Measurements from ENCODE around the gene FAM133A.

FAM133A gene

GRCh38 chrX:93673869-93674271 lies at the start of gene FAM133A:
TSS of gene FAM133A (plus strand) at chrX:93674206. CDS start at chrX:93709420, 35,214 bp downstream.
- Histone ChIP-seq H3K27me3 (ENCODE audit: low read depth, low read length) (no peaks in the 10 kb centered on the region), H3K4me3 (ENCODE audit: low read depth in 1 of 2, low read length in 2 of 2) (peak within 1 kb of the TSS; percentile 47 to 72)

GRCh38 chrX:93637591-93637990 lies 36.4 kb upstream of the FAM133A start:
- Histone ChIP-seq H3K4me1 (ENCODE audit: control insufficient read depth in 1 of 2, insufficient read depth in 2 of 2, low read length in 2 of 2) (no peaks in the 10 kb centered on the region), H3K9me3 (ENCODE audit: control insufficient read depth in 1 of 2, low read length in 2 of 2) (peaks cover 0 to 2% of the 10 kb centered on the region in 2 donors), H3K27ac (ENCODE audit: low read length) (no peak overlapping the region), H3K36me3 (ENCODE audit: control insufficient read depth in 1 of 2, insufficient read depth in 2 of 2, low read length in 2 of 2) (no peaks in the 10 kb centered on the region), H3K27me3 (ENCODE audit: low read depth, low read length) (no peaks in the 10 kb centered on the region), H3K4me3 (ENCODE audit: low read depth in 1 of 2, low read length in 2 of 2) (no peak overlapping the region)

More at GRCh38 chrX:93673869-93674271, at the start of gene FAM133A:
- no peaks in the 10 kb centered on the region for H3K9me3 ChIP-seq (ENCODE audit: control insufficient read depth in 1 of 2, low read length in 2 of 2)
- no peak within 1 kb of the TSS for H3K27ac ChIP-seq (ENCODE audit: low read length)
- peaks cover 0 to 9% of the 10 kb centered on the region in 2 donors for H3K4me1 ChIP-seq (ENCODE audit: control insufficient read depth in 1 of 2, insufficient read depth in 2 of 2, low read length in 2 of 2)
- H3K36me3 ChIP-seq (ENCODE audit: control insufficient read depth in 1 of 2, insufficient read depth in 2 of 2, low read length in 2 of 2): no peaks in the 10 kb centered on the region

DNA sequence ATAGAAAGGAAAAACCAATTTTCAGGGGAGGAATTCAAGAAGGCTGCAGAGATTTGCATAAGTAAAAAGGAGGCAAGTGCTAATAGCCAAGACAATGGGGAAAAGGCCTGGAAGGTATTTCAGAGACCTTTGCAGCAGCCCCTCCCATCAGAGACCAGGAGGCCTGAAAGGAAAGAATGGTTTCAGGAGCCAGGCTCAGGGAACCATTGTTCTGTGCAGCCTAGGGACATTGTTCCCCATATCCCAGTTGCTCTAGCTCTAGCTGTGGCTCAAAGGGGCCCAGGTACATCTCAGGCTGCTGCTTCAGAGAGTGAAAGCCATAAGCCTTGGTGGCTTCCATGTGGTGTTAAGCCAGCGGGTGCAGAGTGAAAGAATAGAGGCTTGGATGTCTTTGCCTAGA lies 24.6 kb upstream of the FAM133A start:
- no peaks in the 10 kb centered on the region for H3K27me3 ChIP-seq (ENCODE audit: low read depth, low read length)
- H3K4me3 ChIP-seq (ENCODE audit: low read depth in 1 of 2, low read length in 2 of 2): no peak overlapping the region
- H3K9me3 ChIP-seq (ENCODE audit: control insufficient read depth in 1 of 2, low read length in 2 of 2): no peaks in the 10 kb centered on the region
- H3K36me3 ChIP-seq (ENCODE audit: control insufficient read depth in 1 of 2, insufficient read depth in 2 of 2, low read length in 2 of 2): no peaks in the 10 kb centered on the region
- no peaks in the 10 kb centered on the region for H3K4me1 ChIP-seq (ENCODE audit: control insufficient read depth in 1 of 2, insufficient read depth in 2 of 2, low read length in 2 of 2)
- no peak overlapping the region for H3K27ac ChIP-seq (ENCODE audit: low read length)

GRCh38 chrX:93660575-93660974 lies 13.4 kb upstream of the FAM133A start:
- no peaks in the 10 kb centered on the region for H3K4me1 ChIP-seq (ENCODE audit: control insufficient read depth in 1 of 2, insufficient read depth in 2 of 2, low read length in 2 of 2)
- H3K4me3 ChIP-seq (ENCODE audit: low read depth in 1 of 2, low read length in 2 of 2): no peak overlapping the region
- H3K27ac ChIP-seq (ENCODE audit: low read length): no peak overlapping the region
- H3K36me3 ChIP-seq (ENCODE audit: control insufficient read depth in 1 of 2, insufficient read depth in 2 of 2, low read length in 2 of 2): no peaks in the 10 kb centered on the region
- no peaks in the 10 kb centered on the region for H3K27me3 ChIP-seq (ENCODE audit: low read depth, low read length)
- H3K9me3 ChIP-seq (ENCODE audit: control insufficient read depth in 1 of 2, low read length in 2 of 2): no peaks in the 10 kb centered on the region

GRCh38 chrX:93673056-93673868 lies 744 bp upstream of the FAM133A start, which contains the start of gene NAP1L3:
TSS of gene NAP1L3 (minus strand) at chrX:93673578. CDS start at chrX:93673304, 274 bp downstream.
- Histone ChIP-seq H3K9me3 (ENCODE audit: control insufficient read depth in 1 of 2, low read length in 2 of 2) (no peaks in the 10 kb centered on the region), H3K4me1 (ENCODE audit: control insufficient read depth in 1 of 2, insufficient read depth in 2 of 2, low read length in 2 of 2) (peaks cover 0 to 9% of the 10 kb centered on the region in 2 donors), H3K27ac (ENCODE audit: low read length) (no peak within 1 kb of the TSS), H3K27me3 (ENCODE audit: low read depth, low read length) (no peaks in the 10 kb centered on the region), H3K4me3 (ENCODE audit: low read depth in 1 of 2, low read length in 2 of 2) (peak within 1 kb of the TSS; percentile 47 to 72), H3K36me3 (ENCODE audit: control insufficient read depth in 1 of 2, insufficient read depth in 2 of 2, low read length in 2 of 2) (no peaks in the 10 kb centered on the region)

DNA sequence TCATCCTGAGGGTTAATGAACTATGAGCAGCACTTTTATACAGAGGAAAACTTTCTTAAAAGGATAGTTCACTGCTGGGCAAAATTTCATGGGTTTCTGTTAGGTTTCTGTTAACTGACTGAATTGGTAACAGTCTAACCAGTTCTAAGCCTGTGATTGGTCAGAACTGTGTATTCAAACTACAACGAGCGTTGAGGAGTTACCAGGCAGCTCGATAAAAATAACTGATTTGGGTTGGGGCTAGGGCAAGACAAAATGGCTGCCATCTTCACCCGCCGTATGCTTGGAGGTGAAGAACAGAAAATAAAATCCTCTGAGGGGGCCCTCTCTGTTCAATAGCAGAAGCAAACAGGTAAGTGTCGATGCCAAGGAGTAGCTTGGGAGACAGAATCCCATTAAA lies 22.0 kb downstream of the FAM133A start:
- no peak overlapping the region for H3K27ac ChIP-seq (ENCODE audit: low read length)
- no peaks in the 10 kb centered on the region for H3K36me3 ChIP-seq (ENCODE audit: control insufficient read depth in 1 of 2, insufficient read depth in 2 of 2, low read length in 2 of 2)
- no peaks in the 10 kb centered on the region for H3K4me1 ChIP-seq (ENCODE audit: control insufficient read depth in 1 of 2, insufficient read depth in 2 of 2, low read length in 2 of 2)
- no peaks in the 10 kb centered on the region for H3K27me3 ChIP-seq (ENCODE audit: low read depth, low read length)
- no peaks in the 10 kb centered on the region for H3K9me3 ChIP-seq (ENCODE audit: control insufficient read depth in 1 of 2, low read length in 2 of 2)
- H3K4me3 ChIP-seq (ENCODE audit: low read depth in 1 of 2, low read length in 2 of 2): no peak overlapping the region

DNA sequence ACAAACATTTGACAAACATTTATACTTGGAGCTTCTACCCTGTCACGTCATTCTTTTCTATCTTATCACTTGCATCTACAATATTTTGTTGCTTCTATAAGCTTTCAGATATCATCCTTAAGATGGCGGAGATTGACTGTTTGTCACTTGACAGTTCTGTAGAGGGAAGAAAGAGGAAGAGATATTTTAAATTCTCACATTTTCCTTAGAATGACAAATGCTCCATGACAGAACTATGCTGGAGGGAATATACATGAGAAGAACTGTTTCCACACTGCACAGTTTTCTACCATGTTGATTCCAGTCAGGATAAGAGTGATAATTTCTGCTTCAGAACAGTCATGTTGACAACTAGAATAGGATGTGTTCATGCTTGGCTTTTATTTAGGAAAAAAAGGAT lies 29.7 kb downstream of the FAM133A start:
- H3K4me3 ChIP-seq (ENCODE audit: low read depth in 1 of 2, low read length in 2 of 2): no peak overlapping the region
- H3K27me3 ChIP-seq (ENCODE audit: low read depth, low read length): no peaks in the 10 kb centered on the region

DNA sequence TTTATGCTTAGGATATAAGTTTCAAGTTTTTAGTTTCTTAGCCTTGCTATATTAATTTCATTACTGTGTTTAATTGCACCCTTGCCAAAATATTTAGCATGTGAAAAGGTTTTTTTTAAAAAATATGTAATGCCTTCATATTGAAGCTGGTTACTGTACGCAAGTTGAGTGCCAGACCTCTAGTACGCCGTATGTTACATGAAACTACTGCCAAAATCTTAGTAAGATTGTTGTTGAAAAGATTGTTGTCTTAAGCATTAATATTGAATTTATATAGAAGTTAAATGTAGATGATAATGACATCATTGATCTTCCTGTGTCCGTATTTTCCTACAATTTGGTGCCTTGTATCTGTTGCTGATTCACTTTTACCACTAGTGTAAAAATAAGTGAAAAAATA lies 37.1 kb downstream of the FAM133A start:
- no peak overlapping the region for H3K27ac ChIP-seq (ENCODE audit: low read length)
- no peaks in the 10 kb centered on the region for H3K4me1 ChIP-seq (ENCODE audit: control insufficient read depth in 1 of 2, insufficient read depth in 2 of 2, low read length in 2 of 2)
- H3K36me3 ChIP-seq (ENCODE audit: control insufficient read depth in 1 of 2, insufficient read depth in 2 of 2, low read length in 2 of 2): no peaks in the 10 kb centered on the region
- H3K9me3 ChIP-seq (ENCODE audit: control insufficient read depth in 1 of 2, low read length in 2 of 2): no peaks in the 10 kb centered on the region
- no peak overlapping the region for H3K4me3 ChIP-seq (ENCODE audit: low read depth in 1 of 2, low read length in 2 of 2)
- no peaks in the 10 kb centered on the region for H3K27me3 ChIP-seq (ENCODE audit: low read depth, low read length)

More for the DNA sequence above, 29.7 kb downstream of the FAM133A start:
- H3K4me1 ChIP-seq (ENCODE audit: control insufficient read depth in 1 of 2, insufficient read depth in 2 of 2, low read length in 2 of 2): no peaks in the 10 kb centered on the region
- H3K36me3 ChIP-seq (ENCODE audit: control insufficient read depth in 1 of 2, insufficient read depth in 2 of 2, low read length in 2 of 2): no peaks in the 10 kb centered on the region
- H3K9me3 ChIP-seq (ENCODE audit: control insufficient read depth in 1 of 2, low read length in 2 of 2): no peaks in the 10 kb centered on the region
- no peak overlapping the region for H3K27ac ChIP-seq (ENCODE audit: low read length)

DNA sequence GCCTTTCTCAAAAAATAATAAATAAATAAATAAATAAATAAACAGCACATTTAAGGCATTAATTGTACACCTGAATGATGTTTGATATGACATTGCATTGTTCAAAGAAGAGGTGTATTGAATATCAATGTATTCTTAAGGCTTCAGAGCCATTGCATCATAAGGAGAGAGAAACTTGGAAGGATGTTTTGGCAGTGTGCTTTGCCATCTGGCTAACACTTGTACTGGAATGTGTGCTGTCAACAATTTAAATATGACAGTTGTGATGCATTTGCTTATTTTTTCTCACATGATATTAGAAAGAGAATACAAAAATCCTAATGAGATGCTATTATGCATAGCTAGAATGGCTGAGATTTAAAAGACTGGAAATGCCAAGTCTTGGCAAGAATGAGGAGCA lies 67.8 kb downstream of the FAM133A start:
- H3K27ac ChIP-seq (ENCODE audit: low read length): no peak overlapping the region

GRCh38 chrX:93760163-93760562 lies 86.2 kb downstream of the FAM133A start:
- H3K36me3 ChIP-seq (ENCODE audit: control insufficient read depth in 1 of 2, insufficient read depth in 2 of 2, low read length in 2 of 2): no peaks in the 10 kb centered on the region
- H3K4me1 ChIP-seq (ENCODE audit: control insufficient read depth in 1 of 2, insufficient read depth in 2 of 2, low read length in 2 of 2): no peaks in the 10 kb centered on the region
- H3K27me3 ChIP-seq (ENCODE audit: low read depth, low read length): no peaks in the 10 kb centered on the region
- H3K4me3 ChIP-seq (ENCODE audit: low read depth in 1 of 2, low read length in 2 of 2): no peak overlapping the region
- no peaks in the 10 kb centered on the region for H3K9me3 ChIP-seq (ENCODE audit: control insufficient read depth in 1 of 2, low read length in 2 of 2)
- H3K27ac ChIP-seq (ENCODE audit: low read length): no peak overlapping the region

More for the DNA sequence above, 67.8 kb downstream of the FAM133A start:
- no peaks in the 10 kb centered on the region for H3K27me3 ChIP-seq (ENCODE audit: low read depth, low read length)
- H3K9me3 ChIP-seq (ENCODE audit: control insufficient read depth in 1 of 2, low read length in 2 of 2): no peaks in the 10 kb centered on the region
- no peaks in the 10 kb centered on the region for H3K36me3 ChIP-seq (ENCODE audit: control insufficient read depth in 1 of 2, insufficient read depth in 2 of 2, low read length in 2 of 2)
- no peaks in the 10 kb centered on the region for H3K4me1 ChIP-seq (ENCODE audit: control insufficient read depth in 1 of 2, insufficient read depth in 2 of 2, low read length in 2 of 2)
- no peak overlapping the region for H3K4me3 ChIP-seq (ENCODE audit: low read depth in 1 of 2, low read length in 2 of 2)

Data from muscle layer of duodenum (tissue), 2 donors.